ENCODE measurements around the gene CNBP. TPM values are rescaled to one million over a fixed set of nuclear protein-coding genes. Genes with fewer than 3 reads are reported as not detected.
A peak's percentile ranks its signal among the peaks of the same experiment; 100 is the strongest.

The CNBP gene
- total and polyA plus RNA-seq, 2 of the 13 experiments (the other 11 are each of a cell fraction or from before 2014, with no cell fraction given) = 282 to 354 TPM

GRCh38 chr3:129160891-129161859 is 22.5 kb downstream of the CNBP start, which contains the start of gene ISY1 (continued):
- TF ChIP-seq ZBTB33 (CRISPR knock-in tag; IDR thresholded peaks at IDR 0.05) (0 out of 2 replicates have a peak, but pooled peaks have one; percentile 28), KDM1A (CRISPR knock-in tag; IDR thresholded peaks at IDR 0.05) (no peak), POGK (CRISPR knock-in tag; conservative IDR thresholded peaks at IDR 0.05) (peak; percentile 67; the same call in 1 of the 2 replicates), TFE3 (CRISPR knock-in tag; IDR thresholded peaks at IDR 0.05) (peak; percentile 45; the same call in 1 of the 2 replicates), RBM22 (optimal IDR thresholded peaks at IDR 0.05; ENCODE audit: low read length) (no peak), THAP11 (CRISPR knock-in tag; IDR thresholded peaks at IDR 0.05) (peak; percentile 94), TFDP2 (CRISPR knock-in tag; IDR thresholded peaks at IDR 0.05) (peak; percentile 81), PAF1 (CRISPR knock-in tag; IDR thresholded peaks at IDR 0.05) (no peak), NR2F2 (IDR thresholded peaks at IDR 0.05; ENCODE audit: borderline replicate concordance, low read depth) (no peak), SMARCC2 (IDR thresholded peaks at IDR 0.05) (no peak), ZKSCAN8 (CRISPR knock-in tag; IDR thresholded peaks at IDR 0.05; ENCODE audit: borderline replicate concordance) (0 out of 2 replicates have a peak, but pooled peaks have one; percentile 21), SIX1 (CRISPR knock-in tag; IDR thresholded peaks at IDR 0.05; ENCODE audit: borderline replicate concordance) (no peak), ERF (CRISPR knock-in tag; IDR thresholded peaks at IDR 0.05) (0 out of 2 replicates have a peak, but pooled peaks have one; percentile 17), ZNF10 (CRISPR knock-in tag; IDR thresholded peaks at IDR 0.05; ENCODE audit: borderline replicate concordance, low read depth) (no peak), HMGXB3 (CRISPR knock-in tag; IDR thresholded peaks at IDR 0.05; ENCODE audit: borderline replicate concordance) (0 out of 2 replicates have a peak, but pooled peaks have one; percentile 16), IRX3 (CRISPR knock-in tag; IDR thresholded peaks at IDR 0.05; ENCODE audit: borderline replicate concordance, low read depth) (peak; percentile 72; the same call in 1 of the 2 replicates)

All from HepG2 (cell line).